ENCODE measurements around the gene RUFY1.
"Not testable (repeated sequence)": the region's sequence is repeated elsewhere in the genome, so short reads cannot be mapped to it uniquely, and the experiment has no call there.

RUFY1 gene

DNA sequence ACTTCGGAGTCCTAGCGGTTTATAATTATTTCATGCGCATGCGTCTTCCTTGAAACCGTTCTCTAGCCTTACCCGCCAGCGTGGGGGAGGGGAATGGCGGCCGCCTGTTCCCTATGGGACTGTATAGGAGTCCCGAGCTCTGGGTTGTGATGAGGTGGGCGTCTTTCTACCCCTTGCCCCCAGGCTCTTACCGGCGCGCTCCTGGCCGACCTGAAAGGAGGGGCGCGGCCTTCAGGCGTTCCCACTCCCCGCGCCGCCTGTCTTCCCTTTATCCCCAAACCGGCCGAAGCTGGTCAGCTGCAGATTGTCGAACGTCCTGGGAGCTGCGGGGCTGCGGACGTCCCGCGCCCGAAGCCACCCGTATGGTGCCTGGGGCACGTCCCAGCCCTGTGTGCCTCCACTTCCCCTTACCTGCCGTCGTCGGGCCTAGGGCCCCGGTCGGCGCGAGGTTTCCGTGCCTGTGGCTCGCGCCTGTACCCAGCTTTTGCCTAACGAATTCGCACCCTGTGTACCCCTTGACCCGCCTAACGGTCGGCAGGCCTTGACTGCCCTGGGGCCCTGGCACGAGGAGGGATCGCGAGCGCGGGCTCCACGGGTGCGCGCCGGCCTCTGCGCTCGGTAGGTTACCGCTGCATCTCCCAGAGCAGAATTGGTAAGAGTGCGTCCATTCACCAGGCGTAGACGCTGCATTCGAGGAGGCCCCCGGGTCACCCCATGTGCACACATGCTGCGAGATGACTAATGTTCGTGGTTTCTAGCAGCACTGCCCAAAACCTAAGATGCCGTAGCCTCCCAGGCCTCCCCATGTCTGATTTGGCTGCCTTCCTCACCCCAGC lies 73.8 kb downstream of the RUFY1 start:
- DNase-seq, result no peak

DNA sequence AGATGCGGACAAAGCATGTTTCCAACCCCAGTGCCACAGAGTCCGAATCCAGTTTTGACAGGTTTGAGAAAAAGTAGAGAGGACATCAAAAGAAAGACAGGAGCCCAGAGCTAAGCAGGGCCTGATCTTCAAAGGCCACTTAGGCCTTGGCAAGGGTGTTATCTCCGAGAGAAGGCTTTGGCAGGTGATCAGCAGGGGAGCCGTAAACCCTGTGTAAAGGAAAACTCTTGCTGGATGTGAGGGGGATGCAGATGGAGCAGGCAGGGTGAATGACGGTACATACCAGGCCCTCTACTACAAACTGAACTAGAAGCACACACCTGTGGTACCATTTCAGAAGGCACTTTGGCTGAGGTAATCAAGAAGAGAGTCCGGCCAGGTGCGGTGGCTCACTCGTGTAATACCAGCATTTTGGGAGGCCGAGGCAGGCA lies 74.5 kb downstream of the RUFY1 start:
- no peak for DNase-seq

DNA sequence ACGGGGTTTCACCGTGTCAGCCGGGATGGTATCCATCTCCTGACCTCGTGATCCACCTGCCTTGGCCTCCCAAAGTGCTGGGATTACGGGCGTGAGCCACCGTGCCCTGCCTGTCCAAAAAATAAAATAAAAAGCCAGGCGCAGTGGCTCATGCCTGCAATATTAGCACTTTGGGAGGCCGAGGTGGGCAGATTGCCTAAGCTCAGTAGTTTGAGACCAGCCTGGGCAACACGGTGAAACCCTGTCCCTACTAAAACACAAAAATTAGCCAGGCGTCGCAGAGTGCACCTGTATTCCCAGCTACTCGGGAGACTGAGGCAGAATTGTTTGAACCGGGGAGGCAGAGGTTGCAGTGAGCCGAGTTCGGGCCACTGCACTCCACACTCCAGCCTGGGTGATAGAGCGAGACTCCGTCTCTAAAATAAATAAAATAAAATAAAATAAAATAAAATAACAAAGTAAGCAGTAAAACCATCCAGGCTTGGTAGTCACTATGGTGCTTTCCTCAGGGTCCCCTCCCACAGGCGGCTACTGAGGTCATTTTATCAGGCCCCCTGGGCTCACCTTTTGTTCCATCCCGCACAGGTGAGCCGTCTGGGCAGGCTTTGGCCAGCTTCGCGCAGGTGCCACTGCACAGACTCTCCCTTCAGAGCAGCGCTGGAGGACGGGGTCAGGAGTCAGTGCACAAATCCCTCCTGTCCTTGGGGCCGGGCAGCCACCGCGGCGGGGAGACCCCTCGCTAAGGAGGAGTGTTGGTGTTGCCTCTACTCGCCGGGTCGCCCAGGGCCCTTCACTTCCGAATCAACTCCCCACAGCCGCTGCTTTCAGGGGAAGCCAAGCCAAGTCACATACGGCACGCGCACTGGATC lies 83.4 kb downstream of the RUFY1 start:
- not testable (repeated sequence) for DNase-seq

DNA sequence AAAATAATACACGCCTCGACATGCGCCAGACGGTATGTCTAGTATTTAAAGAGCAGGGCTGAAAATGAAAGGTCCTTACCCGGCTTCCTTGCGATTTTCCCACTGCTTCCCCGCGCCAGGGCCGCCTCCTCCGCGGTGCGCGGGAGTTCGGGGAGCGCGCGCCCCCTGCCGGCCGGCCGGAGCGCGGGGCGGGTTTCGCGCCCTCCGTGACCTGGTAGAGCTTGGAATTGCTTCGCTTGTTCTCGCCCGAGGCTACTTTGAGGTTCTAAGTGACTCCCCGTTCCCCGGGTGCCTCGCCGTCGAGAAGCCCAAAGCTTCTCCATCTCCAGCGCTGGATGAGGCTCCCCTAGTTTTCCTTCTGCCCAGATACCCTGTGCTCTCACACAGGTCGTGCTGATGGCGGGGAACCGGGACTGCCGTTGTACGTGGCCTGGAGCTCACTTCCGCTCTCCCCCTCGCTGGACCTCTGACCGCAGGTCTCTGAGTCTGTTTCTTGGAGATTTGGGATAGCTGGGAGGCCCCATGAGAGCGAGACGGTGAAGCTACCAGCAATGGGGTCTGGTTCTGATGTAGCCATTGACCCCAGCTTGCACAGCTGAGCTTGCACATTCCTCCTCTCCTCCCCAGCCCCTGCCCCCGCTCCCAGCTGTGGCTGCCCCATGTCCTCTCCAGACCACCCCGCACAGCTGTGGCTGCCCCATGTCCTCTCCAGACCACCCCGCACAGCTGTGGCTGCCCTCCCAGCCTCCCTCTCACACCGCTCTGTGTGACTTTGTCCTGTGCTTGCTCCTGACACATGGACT lies 84.2 kb downstream of the RUFY1 start:
- DNase-seq, result not testable (repeated sequence)

DNA sequence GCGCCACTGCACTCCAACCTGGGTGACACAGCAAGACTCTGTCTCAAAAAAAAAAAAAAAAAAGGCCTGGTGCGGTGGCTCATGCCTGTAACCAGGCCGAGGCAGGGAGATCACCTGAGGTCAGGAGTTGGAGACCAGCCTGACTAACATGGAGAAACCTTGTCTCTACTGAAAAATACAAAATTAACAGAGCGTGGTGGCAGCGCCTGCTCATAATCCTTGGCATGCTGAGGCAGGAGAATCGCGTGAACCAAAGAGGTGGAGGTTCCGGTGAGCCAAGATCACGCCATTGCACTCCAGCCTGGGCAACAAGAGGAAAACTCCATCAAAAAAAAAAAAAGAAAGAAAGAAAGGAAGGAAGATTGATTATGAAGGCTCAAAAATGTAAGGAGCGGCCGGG lies 88.9 kb downstream of the RUFY1 start:
- DNase-seq, result not testable (repeated sequence)

DNA sequence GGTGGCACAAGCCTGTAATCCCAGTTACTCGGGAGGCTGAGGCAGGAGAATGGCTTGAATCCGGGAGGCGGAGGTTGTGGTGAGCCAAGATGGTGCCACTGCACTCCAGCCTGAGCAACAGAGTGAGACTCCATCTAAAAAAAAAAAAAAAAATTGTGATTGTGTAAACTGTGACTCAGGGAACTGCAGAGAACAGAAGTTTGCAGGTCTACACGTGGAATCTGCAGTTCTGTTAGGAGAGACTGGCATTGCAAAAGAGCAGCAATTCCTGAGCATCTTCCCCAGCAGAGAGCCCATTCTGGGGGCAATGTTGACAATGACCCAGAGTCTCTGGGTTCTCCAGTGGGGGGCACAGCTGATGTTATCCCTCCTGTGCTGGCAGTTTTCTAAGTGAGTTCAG lies 91.4 kb downstream of the RUFY1 start:
- not testable (repeated sequence) for DNase-seq

DNA sequence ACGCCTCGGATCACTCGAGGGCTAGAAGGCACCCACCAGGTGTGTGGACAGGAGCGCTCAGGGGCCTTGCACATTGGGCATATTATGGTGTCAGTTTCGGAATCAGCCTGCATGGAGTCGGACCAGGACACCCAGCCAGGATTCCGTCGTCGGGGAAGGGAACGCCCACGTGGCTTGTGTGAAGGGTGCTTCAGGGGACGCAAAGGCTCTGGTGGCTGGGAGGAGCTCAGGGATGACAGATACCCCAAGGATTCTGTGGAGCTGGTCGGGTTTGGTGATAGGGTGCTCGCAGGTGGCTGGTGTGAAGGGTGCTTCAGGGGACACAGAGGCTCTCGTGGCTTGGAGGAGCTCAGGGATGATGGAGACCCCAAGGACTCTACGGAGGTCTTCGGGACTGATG lies 92.3 kb downstream of the RUFY1 start:
- DNase-seq, result not testable (repeated sequence)

DNA sequence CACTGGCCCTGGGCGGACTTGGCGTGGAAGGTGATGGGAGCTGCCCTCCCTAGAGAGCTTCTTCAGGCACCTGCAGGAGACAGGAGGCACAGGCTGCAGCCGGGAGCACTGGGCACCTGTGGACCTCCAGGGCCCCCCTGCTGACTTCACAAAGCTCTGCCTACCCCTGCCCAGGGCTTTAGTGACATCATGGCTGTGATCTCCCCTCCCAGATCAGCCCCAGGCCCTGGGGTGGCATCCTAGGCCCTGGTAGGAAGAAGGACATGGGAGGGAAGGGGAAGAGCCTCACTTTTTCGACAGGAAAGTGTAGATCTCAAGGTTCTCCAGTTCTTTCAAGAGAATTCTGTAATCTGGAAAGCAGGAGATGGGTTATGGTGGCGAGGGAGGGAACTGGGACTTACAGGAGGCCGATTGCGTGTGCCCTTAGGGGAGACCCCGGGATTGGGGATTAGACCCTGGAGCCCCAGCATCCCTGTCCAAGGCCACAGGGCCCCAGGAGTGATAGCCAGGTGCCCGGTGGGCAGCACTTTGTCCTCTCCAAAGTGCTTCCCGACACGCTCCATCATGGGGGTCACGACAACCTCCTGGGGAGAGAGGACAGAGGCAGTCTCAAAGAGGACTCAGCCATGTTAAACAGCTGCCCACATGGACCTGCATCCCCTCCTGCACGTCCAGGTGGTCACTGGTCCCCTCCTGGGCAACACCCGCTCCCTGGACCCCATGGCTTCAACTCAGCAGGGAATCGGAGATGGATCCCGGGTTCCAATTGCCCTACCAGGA lies 93.0 kb downstream of the RUFY1 start:
- not testable (repeated sequence) for DNase-seq

DNA sequence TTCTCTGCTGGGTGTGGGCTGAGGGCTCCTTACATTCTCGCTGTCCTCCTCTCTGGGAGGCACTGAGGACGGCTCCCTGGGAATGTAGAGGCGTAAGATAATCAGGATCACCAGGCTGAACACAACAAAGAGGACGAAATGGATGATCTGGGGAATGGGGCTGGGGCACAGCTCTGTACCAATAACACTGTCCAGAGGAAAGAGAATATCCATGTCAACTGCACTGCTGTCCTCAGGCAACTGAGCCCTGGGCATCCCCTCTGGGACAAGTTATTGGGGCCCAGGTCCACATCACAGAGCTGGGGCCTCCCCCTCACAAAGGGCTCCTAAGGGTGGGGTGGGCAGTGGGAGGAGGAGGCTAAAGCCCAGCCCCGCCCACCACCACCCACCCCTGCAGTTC lies 94.4 kb downstream of the RUFY1 start:
- not testable (repeated sequence) for DNase-seq

DNA sequence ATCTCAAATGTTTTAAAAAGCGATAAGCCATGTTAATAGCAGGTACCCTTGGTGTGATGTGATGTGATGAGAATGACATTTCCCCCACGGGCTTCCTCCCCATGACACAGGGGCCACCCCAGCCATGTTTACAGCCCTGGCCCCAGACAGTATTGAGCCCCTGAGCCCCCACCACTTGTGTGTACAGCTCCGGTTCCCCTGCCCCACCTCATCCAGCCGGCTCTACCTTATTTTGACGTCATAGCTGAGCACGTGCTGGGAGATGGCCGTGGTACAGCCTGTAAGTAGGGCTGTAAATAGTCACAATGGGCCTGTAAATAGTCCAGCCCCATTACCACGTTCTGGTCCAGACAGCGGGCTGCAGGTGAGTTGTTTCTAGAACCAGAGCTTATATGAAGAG lies 98.1 kb downstream of the RUFY1 start:
- DNase-seq, result no peak

DNA sequence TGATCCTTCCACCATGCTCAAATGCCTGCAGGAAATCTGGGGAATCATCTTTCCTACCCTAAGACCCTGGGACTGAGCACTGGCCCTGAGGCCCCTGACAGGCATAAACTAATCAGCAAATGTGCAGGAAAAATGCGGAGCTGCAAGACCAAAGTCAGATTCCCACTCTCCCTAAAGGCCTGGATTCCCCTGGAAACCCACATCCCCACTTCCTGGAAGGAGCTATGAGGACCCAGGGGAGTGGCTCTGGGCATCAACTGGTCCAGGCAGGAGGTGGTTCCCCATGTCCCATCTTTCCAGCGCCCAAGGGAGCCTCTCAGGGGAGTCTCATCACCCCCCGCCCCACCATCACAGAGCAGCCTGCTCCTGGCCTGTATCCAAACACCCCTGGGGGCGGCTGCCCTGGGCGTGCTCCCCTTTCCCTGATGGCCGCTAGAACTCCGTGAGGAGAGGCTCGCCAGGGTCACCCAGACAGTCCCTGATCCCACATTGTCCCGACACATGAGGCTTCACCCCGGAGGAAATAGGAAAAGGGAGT lies 98.9 kb downstream of the RUFY1 start:
- not testable (repeated sequence) for DNase-seq

DNA sequence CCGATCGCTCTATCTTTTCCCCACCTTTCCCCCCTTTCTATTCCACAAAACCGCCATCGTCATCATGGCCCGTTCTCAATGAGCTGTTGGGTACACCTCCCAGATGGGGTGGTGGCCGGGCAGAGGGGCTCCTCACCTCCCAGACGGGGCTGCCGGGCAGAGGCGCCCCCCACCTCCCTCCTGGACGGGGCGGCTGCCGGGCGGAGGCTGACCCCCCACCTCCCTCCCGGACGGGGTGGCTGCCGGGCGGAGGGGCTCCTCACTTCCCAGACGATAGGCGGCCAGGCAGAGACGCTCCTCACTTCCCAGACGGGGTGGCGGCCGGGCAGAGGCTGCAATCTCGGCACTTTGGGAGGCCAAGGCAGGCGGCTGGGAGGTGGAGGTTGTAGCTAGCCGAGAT lies 99.9 kb downstream of the RUFY1 start:
- not testable (repeated sequence) for DNase-seq

DNA sequence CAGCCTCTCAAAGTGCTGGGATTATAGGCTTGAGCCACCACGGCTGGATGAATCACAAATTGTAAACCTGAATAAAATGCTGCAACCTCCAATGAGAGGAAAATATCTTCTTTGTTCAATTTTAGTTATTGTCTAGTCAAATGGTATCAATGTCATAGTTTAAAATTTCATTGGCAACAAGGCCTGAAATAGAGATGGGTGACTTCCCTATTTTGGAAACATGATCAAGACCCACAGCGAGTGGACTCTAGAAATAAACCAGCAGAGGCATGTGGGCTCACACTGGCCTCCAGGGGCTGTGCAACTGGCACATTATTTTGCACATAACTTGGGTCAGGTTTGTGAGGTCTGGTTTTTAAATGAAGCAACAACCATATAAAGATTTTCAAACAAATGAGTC lies 102.8 kb downstream of the RUFY1 start:
- not testable (repeated sequence) for DNase-seq

DNA sequence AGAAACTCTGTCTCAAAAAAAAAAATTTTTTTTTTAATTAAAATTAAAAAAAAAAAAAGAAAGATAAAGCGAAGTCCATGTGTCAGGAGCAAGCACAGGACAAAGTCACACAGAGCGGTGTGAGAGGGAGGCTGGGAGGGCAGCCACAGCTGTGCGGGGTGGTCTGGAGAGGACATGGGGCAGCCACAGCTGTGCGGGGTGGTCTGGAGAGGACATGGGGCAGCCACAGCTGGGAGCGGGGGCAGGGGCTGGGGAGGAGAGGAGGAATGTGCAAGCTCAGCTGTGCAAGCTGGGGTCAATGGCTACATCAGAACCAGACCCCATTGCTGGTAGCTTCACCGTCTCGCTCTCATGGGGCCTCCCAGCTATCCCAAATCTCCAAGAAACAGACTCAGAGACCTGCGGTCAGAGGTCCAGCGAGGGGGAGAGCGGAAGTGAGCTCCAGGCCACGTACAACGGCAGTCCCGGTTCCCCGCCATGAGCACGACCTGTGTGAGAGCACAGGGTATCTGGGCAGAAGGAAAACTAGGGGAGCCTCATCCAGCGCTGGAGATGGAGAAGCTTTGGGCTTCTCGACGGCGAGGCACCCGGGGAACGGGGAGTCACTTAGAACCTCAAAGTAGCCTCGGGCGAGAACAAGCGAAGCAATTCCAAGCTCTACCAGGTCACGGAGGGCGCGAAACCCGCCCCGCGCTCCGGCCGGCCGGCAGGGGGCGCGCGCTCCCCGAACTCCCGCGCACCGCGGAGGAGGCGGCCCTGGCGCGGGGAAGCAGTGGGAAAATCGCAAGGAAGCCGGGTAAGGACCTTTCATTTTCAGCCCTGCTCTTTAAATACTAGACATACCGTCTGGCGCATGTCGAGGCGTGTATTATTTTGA lies 107.2 kb downstream of the RUFY1 start:
- not testable (repeated sequence) for DNase-seq

DNA sequence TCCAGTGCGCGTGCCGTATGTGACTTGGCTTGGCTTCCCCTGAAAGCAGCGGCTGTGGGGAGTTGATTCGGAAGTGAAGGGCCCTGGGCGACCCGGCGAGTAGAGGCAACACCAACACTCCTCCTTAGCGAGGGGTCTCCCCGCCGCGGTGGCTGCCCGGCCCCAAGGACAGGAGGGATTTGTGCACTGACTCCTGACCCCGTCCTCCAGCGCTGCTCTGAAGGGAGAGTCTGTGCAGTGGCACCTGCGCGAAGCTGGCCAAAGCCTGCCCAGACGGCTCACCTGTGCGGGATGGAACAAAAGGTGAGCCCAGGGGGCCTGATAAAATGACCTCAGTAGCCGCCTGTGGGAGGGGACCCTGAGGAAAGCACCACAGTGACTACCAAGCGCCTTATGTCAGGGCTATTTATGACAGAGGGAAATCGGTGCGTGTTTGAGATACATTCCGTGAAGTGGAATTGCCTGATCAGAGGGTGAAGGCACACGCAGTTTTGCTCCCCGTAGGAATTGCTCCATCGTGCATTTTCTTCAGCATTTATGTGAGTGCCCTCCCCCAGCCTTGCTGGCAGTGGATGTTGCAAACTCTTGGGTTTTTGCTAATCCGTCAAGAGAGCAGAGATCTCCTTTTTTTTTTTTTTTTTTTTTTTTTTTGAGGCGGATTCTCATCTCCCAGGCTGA lies 108.0 kb downstream of the RUFY1 start:
- DNase-seq, result not testable (repeated sequence)
